Fibroblast of skin of right quadriceps (primary cell): ENCODE measurements around the gene CFAP45.

ENCODE experiments used
- DNase-seq: peaks from one replicate; pipeline ENCODE4 v3.0.0-alpha.2; 2013

CFAP45 gene

GRCh38 chr1:159870704-159871103, 29.3 kb downstream of the CFAP45 start:
- DNase-seq, result no peak

- DNase-seq, result no peak
These were observed 30.4 kb downstream of the CFAP45 start for GRCh38 chr1:159869607-159870006.

- DNase-seq, result peak; percentile 55
These were observed 30.8 kb downstream of the CFAP45 start for GRCh38 chr1:159869173-159869572.

GRCh38 chr1:159868766-159869165, 31.2 kb downstream of the CFAP45 start:
- no peak for DNase-seq

- DNase-seq, result no peak
These were observed 32.3 kb downstream of the CFAP45 start for GRCh38 chr1:159867664-159868026.

GRCh38 chr1:159866905-159867663, 32.9 kb downstream of the CFAP45 start:
- DNase-seq, result no peak

GRCh38 chr1:159866066-159866465, 33.9 kb downstream of the CFAP45 start:
- no peak for DNase-seq

- no peak for DNase-seq
These were observed 35.7 kb downstream of the CFAP45 start for GRCh38 chr1:159864262-159864661.

GRCh38 chr1:159862557-159862956, 37.4 kb downstream of the CFAP45 start, which contains the start of gene VSIG8:
VSIG8 (minus strand) TSS chr1:159862657; CDS start chr1:159862521, 136 bp downstream.
- no peak for DNase-seq

- no peak for DNase-seq
These were observed 37.9 kb downstream of the CFAP45 start for GRCh38 chr1:159862031-159862430.

- no peak for DNase-seq
These were observed 38.7 kb downstream of the CFAP45 start for GRCh38 chr1:159861218-159861617.

GRCh38 chr1:159860456-159860855, 39.5 kb downstream of the CFAP45 start:
- DNase-seq, result no peak

GRCh38 chr1:159859767-159860322, 40.1 kb downstream of the CFAP45 start:
- no peak for DNase-seq

- DNase-seq, result no peak
These were observed 42.1 kb downstream of the CFAP45 start for GRCh38 chr1:159857889-159858288.

- no peak for DNase-seq
These were observed 43.4 kb downstream of the CFAP45 start for GRCh38 chr1:159856576-159856975.

- no peak for DNase-seq
These were observed 44.3 kb downstream of the CFAP45 start for GRCh38 chr1:159855709-159856108.

GRCh38 chr1:159854693-159855192, 45.2 kb downstream of the CFAP45 start:
- DNase-seq, result peak; percentile 80

- peak; percentile 25 for DNase-seq
These were observed 45.8 kb downstream of the CFAP45 start for GRCh38 chr1:159854116-159854692.

GRCh38 chr1:159853417-159854115, 46.4 kb downstream of the CFAP45 start:
- peak; percentile 44 for DNase-seq

GRCh38 chr1:159851407-159851806, 48.6 kb downstream of the CFAP45 start:
- DNase-seq, result no peak

GRCh38 chr1:159849626-159850366, 50.2 kb downstream of the CFAP45 start:
- DNase-seq, result peak; percentile 60

- DNase-seq, result no peak
These were observed 51.6 kb downstream of the CFAP45 start for GRCh38 chr1:159848326-159848725.

- no peak for DNase-seq
These were observed 52.7 kb downstream of the CFAP45 start for GRCh38 chr1:159847231-159847630.
